GM18870 (cell line): ENCODE results near the gene ANKRD33B.

Experiments used
- ATAC-seq: cut with Tn5 transposase; IDR thresholded peaks from one replicate; pipeline ENCODE4 v1.9.1; 2021; ENCODE audit warnings: moderate library complexity; ENCODE audit not compliant: unreplicated experiment

ANKRD33B gene

GRCh38 chr5:10672146-10673016, 108.5 kb downstream of the ANKRD33B start:
- ATAC-seq: no peak

- ATAC-seq: no peak
Measured at GRCh38 chr5:10673017-10673389, 109.1 kb downstream of the ANKRD33B start.

- ATAC-seq: no peak
Measured at GRCh38 chr5:10673407-10673806, 109.5 kb downstream of the ANKRD33B start.

GRCh38 chr5:10674096-10674495, 110.2 kb downstream of the ANKRD33B start:
- no peak for ATAC-seq

GRCh38 chr5:10674582-10674981, 110.7 kb downstream of the ANKRD33B start:
- no peak for ATAC-seq

GRCh38 chr5:10675177-10675700, 111.4 kb downstream of the ANKRD33B start:
- no peak for ATAC-seq

GRCh38 chr5:10676224-10676623, 112.4 kb downstream of the ANKRD33B start:
- no peak for ATAC-seq

GRCh38 chr5:10676946-10677345, 113.1 kb downstream of the ANKRD33B start:
- no peak for ATAC-seq

- no peak for ATAC-seq
Measured at GRCh38 chr5:10677533-10677932, 113.7 kb downstream of the ANKRD33B start.

- no peak for ATAC-seq
Measured at GRCh38 chr5:10678244-10678643, 114.4 kb downstream of the ANKRD33B start.

GRCh38 chr5:10679336-10679988, 115.6 kb downstream of the ANKRD33B start:
- no peak for ATAC-seq

GRCh38 chr5:10680876-10681481, 117.1 kb downstream of the ANKRD33B start:
- no peak for ATAC-seq

- ATAC-seq: no peak
Measured at GRCh38 chr5:10681731-10682679, 118.1 kb downstream of the ANKRD33B start.

GRCh38 chr5:10682801-10683525, 119.1 kb downstream of the ANKRD33B start:
- no peak for ATAC-seq

- ATAC-seq: peak; percentile 38
Measured at GRCh38 chr5:10684303-10685086, 120.6 kb downstream of the ANKRD33B start.

GRCh38 chr5:10685115-10685521, 121.2 kb downstream of the ANKRD33B start:
- ATAC-seq: peak; percentile 93

GRCh38 chr5:10686890-10687289, 123.0 kb downstream of the ANKRD33B start:
- no peak for ATAC-seq

- no peak for ATAC-seq
Measured at GRCh38 chr5:10688651-10689171, 124.8 kb downstream of the ANKRD33B start.
